CD4-positive, alpha-beta T cell (primary cell): Measurements from ENCODE around the gene ARSG. TPM values are rescaled to one million over a fixed set of nuclear protein-coding genes. Genes with fewer than 3 reads are reported as not detected.

Experiments
- ATAC-seq: fragments of 200-7000 bp; cut with Tn5 transposase; one replicate; pipeline ENCODE4 v1.10.0; 2022; ENCODE audit warnings: mild to moderate bottlenecking; ENCODE audit not compliant: poor library complexity
- CTCF ChIA-PET: fragments of 350-600 bp; sonication (Branson Sonifier 250); formaldehyde crosslinking; loops from one replicate; lab custom pipeline; 2021; ENCODE audit warnings: antibody characterized with exemption, inconsistent platforms; lab: Charles Lee
- POLR2A ChIA-PET: fragments of 350-600 bp; sonication (Branson Sonifier 250); formaldehyde crosslinking; loops from one replicate; lab custom pipeline; 2021; ENCODE audit warnings: antibody characterized with exemption, inconsistent platforms; lab: Charles Lee
- DNase-seq, 14 experiments: peaks; one replicate each; pipeline ENCODE4 v3.0.0-alpha.2; 2013 to 2020; ENCODE audit warnings: mixed read lengths in 2 of 14
- H3K27ac ChIP-seq, 2 donors: one replicate each; pipeline versions ENCODE4 v1.5.1 to v1.7.0; 2013; ENCODE audit warnings: low read length in 2 of 2, low read depth in 1 of 2, mild to moderate bottlenecking in 1 of 2
- H3K27me3 ChIP-seq, 2 experiments: 1 replicate in 1 of 2; 2 replicates in 1 of 2; pipeline versions ENCODE4 v1.6.1 to v1.7.0; 2013; ENCODE audit warnings: low read length in 2 of 2, control low read depth in 1 of 2, mild to moderate bottlenecking in 1 of 2, moderate library complexity in 1 of 2; ENCODE audit not compliant: insufficient read depth in 2 of 2, control insufficient read depth in 1 of 2
- H3K36me3 ChIP-seq: one replicate; pipeline ENCODE4 v1.6.1; 2013; ENCODE audit warnings: low read length, control low read depth; ENCODE audit not compliant: insufficient read depth
- H3K4me1 ChIP-seq: one replicate; pipeline ENCODE4 v1.6.1; 2013; ENCODE audit warnings: low read length, control low read depth; ENCODE audit not compliant: insufficient read depth
- H3K4me3 ChIP-seq: one replicate; pipeline ENCODE4 v1.5.1; 2013; ENCODE audit warnings: mild to moderate bottlenecking, low read length, moderate library complexity
- H3K9me3 ChIP-seq, 2 experiments: 1 replicate in 1 of 2; 2 replicates in 1 of 2; pipeline versions ENCODE4 v1.6.1 to v1.7.0; 2013; ENCODE audit warnings: low read length in 2 of 2, mild to moderate bottlenecking in 2 of 2, control low read depth in 1 of 2, moderate library complexity in 1 of 2; ENCODE audit not compliant: control insufficient read depth in 1 of 2, insufficient read depth in 1 of 2
- H3K27ac Mint-ChIP-seq: one replicate; pipeline ENCODE4 v1.8.0; 2020; ENCODE audit warnings: mixed read lengths
- H3K27me3 Mint-ChIP-seq: one replicate; pipeline ENCODE4 v1.8.0; 2021; ENCODE audit warnings: mixed read lengths
- H3K36me3 Mint-ChIP-seq: one replicate; pipeline ENCODE4 v1.8.0; 2021; ENCODE audit warnings: low read depth, mixed read lengths
- H3K4me1 Mint-ChIP-seq: one replicate; pipeline ENCODE4 v1.8.0; 2021; ENCODE audit warnings: low read depth, mixed read lengths
- H3K4me3 Mint-ChIP-seq: one replicate; pipeline ENCODE4 v1.8.0; 2020; ENCODE audit warnings: mild to moderate bottlenecking, mixed read lengths
- H3K9me3 Mint-ChIP-seq: one replicate; pipeline ENCODE4 v1.8.0; 2020; ENCODE audit warnings: mixed read lengths
- intact Hi-C, 2 experiments: fragments of 100-400 bp; cut with DNase I in 1 of 2; cut with micrococcal nuclease in 1 of 2; formaldehyde crosslinking; loops; one replicate each; pipeline versions ENCODE4 v1.15.1 to v1.9.0; 2023 to 2025; cut with DNase I, micrococcal nuclease
- total RNA-seq, 174 experiments: library from RNA in 2 of 174; stranded (reverse) in 2 of 174; gene quantifications; one replicate each; pipeline ENCODE4 v1.2.3 and lab custom pipeline; 2021 to 2026
- TF ChIP-seq, protein P1 (sequence below): fragments of 200-600 bp; IDR thresholded peaks from one replicate; pipeline ENCODE4 v1.8.0; 2022; ENCODE audit warnings: antibody characterized with exemption, mild to moderate bottlenecking

The ARSG gene
- total RNA-seq, 2 experiments from 2014 or later: 13.8 to 16.0 TPM

GRCh38 chr17:68385490-68386215 is 94.4 kb downstream of the ARSG start:
- ATAC-seq (no peak), DNase-seq (no peak)
- Histone ChIP-seq H3K9me3 (no peaks in the 10 kb centered on the region), H3K4me1 (peaks cover 13% of the 10 kb centered on the region), H3K27me3 (no peaks in the 10 kb centered on the region), H3K27ac (no peak overlapping the region), H3K36me3 (no peaks in the 10 kb centered on the region), H3K4me3 (no peak overlapping the region)
- H3K4me1 Mint-ChIP-seq: peaks cover 31% of the 10 kb centered on the region
- no peaks in the 10 kb centered on the region for H3K9me3 Mint-ChIP-seq
- TF ChIP-seq, protein P1, sequence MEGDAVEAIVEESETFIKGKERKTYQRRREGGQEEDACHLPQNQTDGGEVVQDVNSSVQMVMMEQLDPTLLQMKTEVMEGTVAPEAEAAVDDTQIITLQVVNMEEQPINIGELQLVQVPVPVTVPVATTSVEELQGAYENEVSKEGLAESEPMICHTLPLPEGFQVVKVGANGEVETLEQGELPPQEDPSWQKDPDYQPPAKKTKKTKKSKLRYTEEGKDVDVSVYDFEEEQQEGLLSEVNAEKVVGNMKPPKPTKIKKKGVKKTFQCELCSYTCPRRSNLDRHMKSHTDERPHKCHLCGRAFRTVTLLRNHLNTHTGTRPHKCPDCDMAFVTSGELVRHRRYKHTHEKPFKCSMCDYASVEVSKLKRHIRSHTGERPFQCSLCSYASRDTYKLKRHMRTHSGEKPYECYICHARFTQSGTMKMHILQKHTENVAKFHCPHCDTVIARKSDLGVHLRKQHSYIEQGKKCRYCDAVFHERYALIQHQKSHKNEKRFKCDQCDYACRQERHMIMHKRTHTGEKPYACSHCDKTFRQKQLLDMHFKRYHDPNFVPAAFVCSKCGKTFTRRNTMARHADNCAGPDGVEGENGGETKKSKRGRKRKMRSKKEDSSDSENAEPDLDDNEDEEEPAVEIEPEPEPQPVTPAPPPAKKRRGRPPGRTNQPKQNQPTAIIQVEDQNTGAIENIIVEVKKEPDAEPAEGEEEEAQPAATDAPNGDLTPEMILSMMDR: no peak
- no peak overlapping the region for H3K4me3 Mint-ChIP-seq
- intact Hi-C loops: no loop called here
- no peaks in the 10 kb centered on the region for H3K36me3 Mint-ChIP-seq
- POLR2A ChIA-PET: no interaction called here
- no peaks in the 10 kb centered on the region for H3K27me3 Mint-ChIP-seq
- H3K27ac Mint-ChIP-seq: no peak overlapping the region
- CTCF ChIA-PET: interaction anchor here (0.8 kb wide), 1 partner anchor 46 kb away, joined by 3 read pairs; no protein-coding TSS in a partner anchor

DNA sequence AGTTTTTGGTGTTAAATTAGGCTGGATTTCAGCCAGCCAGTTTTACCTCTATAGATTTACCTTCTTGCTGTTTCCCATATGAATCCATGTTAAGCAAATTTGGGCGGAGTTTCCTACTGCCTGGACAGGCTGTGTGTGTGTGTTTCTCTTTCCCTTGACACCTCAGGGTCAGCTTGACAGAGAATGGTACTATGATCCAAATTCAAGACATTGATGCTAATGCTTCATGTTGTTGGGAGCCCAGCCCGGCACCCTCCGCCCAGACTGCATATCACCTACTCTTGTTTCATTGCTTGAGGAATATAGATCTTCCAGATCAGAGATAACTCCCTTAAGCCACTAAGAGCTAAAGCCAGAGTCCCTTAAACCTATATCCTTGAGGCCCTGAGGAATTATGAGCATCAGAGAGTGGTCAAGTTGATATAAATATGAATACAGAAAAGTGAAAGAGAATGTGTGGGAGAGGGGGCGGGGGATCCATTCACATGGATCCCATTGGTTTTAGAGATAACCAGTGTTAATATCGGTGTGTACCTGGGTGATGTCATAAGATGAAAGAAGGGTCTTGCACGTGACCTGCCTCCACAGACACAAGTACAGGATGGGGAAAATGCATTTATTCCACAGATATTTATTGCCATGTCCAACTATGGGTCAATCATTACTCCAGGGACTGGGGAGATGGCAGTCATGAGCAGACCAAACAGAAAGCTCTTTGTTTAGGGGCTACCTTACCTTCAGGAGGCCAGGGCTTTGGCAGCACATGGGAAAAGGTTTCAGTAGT is 96.3 kb downstream of the ARSG start:
- Histone ChIP-seq H3K4me1 (peaks cover 13% of the 10 kb centered on the region), H3K27me3 (no peaks in the 10 kb centered on the region), H3K27ac (no peak overlapping the region), H3K4me3 (no peak overlapping the region), H3K36me3 (no peaks in the 10 kb centered on the region), H3K9me3 (no peaks in the 10 kb centered on the region)
- Mint-ChIP-seq H3K27me3 (no peaks in the 10 kb centered on the region), H3K4me1 (peaks cover 25% of the 10 kb centered on the region), H3K27ac (no peak overlapping the region), H3K4me3 (no peak overlapping the region), H3K9me3 (no peaks in the 10 kb centered on the region), H3K36me3 (no peaks in the 10 kb centered on the region)
- DNase-seq (no peak), ATAC-seq (no peak)
- TF ChIP-seq, protein P1: no peak
- ChIA-PET POLR2A (no interaction called here), CTCF (no interaction called here)
- intact Hi-C loops: no loop called here

DNA sequence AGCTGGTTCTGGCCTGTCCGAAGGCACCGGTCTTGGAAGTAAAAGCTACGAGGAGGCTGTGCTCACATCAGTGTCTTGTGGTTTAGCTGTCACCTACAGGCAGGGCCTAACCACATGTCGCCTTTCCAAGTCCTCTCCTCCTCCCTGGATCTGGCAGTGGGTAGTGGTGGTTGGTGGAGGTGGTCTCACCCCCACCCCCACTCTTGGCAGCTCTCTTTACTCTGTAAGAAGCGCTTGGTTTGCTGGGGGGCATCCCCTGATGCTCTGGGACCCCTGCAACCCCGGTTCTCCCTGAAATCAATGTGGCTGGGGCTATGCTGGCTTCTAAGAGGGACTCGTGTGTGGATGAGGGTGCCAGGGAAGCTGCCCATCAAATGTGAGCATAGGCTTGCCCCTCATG is 97.7 kb downstream of the ARSG start:
- ChIA-PET CTCF (no interaction called here), POLR2A (interaction anchor here (0.7 kb wide), 1 partner anchor 25 kb away, joined by 3 read pairs; no protein-coding TSS in a partner anchor)
- H3K4me3 Mint-ChIP-seq: no peak overlapping the region
- TF ChIP-seq, protein P1: no peak
- H3K4me1 Mint-ChIP-seq: peaks cover 11% of the 10 kb centered on the region
- Histone ChIP-seq H3K4me1 (peaks cover 2% of the 10 kb centered on the region), H3K36me3 (no peaks in the 10 kb centered on the region), H3K27me3 (no peaks in the 10 kb centered on the region), H3K27ac (no peak overlapping the region), H3K9me3 (no peaks in the 10 kb centered on the region), H3K4me3 (no peak overlapping the region)
- no peaks in the 10 kb centered on the region for H3K27me3 Mint-ChIP-seq
- no peak for DNase-seq
- intact Hi-C loops: no loop called here
- H3K9me3 Mint-ChIP-seq: no peaks in the 10 kb centered on the region
- no peak for ATAC-seq
- H3K36me3 Mint-ChIP-seq: no peaks in the 10 kb centered on the region
- H3K27ac Mint-ChIP-seq: no peak overlapping the region
